ENCODE measurements around the gene GPR153. TPM values are rescaled to one million over a fixed set of nuclear protein-coding genes. Genes with fewer than 3 reads are reported as not detected.
A peak's percentile ranks its signal among the peaks of the same experiment; 100 is the strongest.

Gene GPR153
- total and polyA plus RNA-seq, 2 of the 13 experiments (the other 11 are each of a cell fraction or from before 2014, with no cell fraction given), result 0.22 to 0.31 TPM

DNA sequence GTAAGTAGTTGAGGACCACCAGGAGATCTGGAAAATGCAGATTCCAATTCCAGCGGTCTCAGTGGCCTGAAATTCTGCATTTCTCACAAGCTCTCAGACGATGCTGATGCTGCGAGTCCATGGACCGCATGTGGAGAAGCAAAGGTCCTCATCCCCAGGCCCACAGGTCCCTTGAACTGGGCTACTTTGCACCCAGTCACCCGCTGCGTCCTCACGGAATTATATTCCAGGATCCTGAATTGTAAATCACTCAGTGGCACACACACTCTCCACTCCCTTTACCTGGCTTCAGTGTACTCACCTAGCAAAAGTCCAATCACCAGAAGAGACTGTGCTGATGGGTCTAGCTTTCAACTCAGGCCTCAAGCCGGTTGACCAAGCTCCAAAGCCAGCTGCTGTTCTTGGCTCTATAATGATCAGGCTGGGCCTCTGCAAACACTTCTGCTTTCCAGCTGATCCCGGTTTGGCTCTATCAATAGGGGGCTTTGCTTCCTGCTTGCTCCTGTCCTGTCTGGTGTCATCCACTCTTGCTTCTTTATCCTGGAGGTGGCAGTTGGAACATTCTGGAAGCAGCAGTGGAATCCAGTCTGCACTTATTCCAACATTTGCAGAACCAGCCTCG lies 60.6 kb downstream of the GPR153 start (continued):
- TF ChIP-seq, protein P1, sequence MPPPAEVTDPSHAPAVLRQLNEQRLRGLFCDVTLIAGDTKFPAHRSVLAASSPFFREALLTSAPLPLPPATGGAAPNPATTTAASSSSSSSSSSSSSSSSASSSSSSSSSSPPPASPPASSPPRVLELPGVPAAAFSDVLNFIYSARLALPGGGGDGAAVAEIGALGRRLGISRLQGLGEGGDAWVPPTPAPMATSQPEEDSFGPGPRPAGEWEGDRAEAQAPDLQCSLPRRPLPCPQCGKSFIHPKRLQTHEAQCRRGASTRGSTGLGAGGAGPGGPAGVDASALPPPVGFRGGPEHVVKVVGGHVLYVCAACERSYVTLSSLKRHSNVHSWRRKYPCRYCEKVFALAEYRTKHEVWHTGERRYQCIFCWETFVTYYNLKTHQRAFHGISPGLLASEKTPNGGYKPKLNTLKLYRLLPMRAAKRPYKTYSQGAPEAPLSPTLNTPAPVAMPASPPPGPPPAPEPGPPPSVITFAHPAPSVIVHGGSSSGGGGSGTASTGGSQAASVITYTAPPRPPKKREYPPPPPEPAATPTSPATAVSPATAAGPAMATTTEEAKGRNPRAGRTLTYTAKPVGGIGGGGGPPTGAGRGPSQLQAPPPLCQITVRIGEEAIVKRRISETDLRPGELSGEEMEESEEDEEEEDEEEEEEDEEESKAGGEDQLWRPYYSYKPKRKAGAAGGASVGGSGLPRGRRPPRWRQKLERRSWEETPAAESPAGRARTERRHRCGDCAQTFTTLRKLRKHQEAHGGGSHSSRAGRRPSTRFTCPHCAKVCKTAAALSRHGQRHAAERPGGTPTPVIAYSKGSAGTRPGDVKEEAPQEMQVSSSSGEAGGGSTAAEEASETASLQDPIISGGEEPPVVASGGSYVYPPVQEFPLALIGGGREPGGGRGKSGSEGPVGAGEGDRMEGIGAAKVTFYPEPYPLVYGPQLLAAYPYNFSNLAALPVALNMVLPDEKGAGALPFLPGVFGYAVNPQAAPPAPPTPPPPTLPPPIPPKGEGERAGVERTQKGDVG (CRISPR knock-in tag; IDR thresholded peaks at IDR 0.05; ENCODE audit: borderline replicate concordance), result peak; percentile 27; the same call in 1 of the 2 replicates
- TF ChIP-seq RFXANK (CRISPR knock-in tag; IDR thresholded peaks at IDR 0.05), result no peak
- TF ChIP-seq TRIM24 (CRISPR knock-in tag; IDR thresholded peaks at IDR 0.05), result no peak
- TF ChIP-seq CBX5 (CRISPR knock-in tag; IDR thresholded peaks at IDR 0.05; ENCODE audit: borderline replicate concordance), result 0 out of 2 replicates have a peak, but pooled peaks have one; percentile 8
- TF ChIP-seq, protein P2, sequence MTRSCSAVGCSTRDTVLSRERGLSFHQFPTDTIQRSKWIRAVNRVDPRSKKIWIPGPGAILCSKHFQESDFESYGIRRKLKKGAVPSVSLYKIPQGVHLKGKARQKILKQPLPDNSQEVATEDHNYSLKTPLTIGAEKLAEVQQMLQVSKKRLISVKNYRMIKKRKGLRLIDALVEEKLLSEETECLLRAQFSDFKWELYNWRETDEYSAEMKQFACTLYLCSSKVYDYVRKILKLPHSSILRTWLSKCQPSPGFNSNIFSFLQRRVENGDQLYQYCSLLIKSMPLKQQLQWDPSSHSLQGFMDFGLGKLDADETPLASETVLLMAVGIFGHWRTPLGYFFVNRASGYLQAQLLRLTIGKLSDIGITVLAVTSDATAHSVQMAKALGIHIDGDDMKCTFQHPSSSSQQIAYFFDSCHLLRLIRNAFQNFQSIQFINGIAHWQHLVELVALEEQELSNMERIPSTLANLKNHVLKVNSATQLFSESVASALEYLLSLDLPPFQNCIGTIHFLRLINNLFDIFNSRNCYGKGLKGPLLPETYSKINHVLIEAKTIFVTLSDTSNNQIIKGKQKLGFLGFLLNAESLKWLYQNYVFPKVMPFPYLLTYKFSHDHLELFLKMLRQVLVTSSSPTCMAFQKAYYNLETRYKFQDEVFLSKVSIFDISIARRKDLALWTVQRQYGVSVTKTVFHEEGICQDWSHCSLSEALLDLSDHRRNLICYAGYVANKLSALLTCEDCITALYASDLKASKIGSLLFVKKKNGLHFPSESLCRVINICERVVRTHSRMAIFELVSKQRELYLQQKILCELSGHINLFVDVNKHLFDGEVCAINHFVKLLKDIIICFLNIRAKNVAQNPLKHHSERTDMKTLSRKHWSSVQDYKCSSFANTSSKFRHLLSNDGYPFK (CRISPR knock-in tag; IDR thresholded peaks at IDR 0.05; ENCODE audit: borderline replicate concordance), result no peak
- TF ChIP-seq, protein P3, sequence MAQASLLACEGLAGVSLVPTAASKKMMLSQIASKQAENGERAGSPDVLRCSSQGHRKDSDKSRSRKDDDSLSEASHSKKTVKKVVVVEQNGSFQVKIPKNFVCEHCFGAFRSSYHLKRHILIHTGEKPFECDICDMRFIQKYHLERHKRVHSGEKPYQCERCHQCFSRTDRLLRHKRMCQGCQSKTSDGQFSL (CRISPR knock-in tag; IDR thresholded peaks at IDR 0.05), result no peak
- TF ChIP-seq ZNF251 (CRISPR knock-in tag; IDR thresholded peaks at IDR 0.05), result no peak
- TF ChIP-seq MBNL3 (CRISPR knock-in tag; conservative IDR thresholded peaks at IDR 0.05), result no peak
- no peak for TF ChIP-seq ZBTB42 (CRISPR knock-in tag; IDR thresholded peaks at IDR 0.05)
- TF ChIP-seq ZNF598 (CRISPR knock-in tag; IDR thresholded peaks at IDR 0.05; ENCODE audit: borderline replicate concordance), result no peak
- TF ChIP-seq, protein P4, sequence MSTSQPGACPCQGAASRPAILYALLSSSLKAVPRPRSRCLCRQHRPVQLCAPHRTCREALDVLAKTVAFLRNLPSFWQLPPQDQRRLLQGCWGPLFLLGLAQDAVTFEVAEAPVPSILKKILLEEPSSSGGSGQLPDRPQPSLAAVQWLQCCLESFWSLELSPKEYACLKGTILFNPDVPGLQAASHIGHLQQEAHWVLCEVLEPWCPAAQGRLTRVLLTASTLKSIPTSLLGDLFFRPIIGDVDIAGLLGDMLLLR (CRISPR knock-in tag; IDR thresholded peaks at IDR 0.05), result no peak
- TF ChIP-seq ZNF556 (CRISPR knock-in tag; IDR thresholded peaks at IDR 0.05; ENCODE audit: borderline replicate concordance), result no peak
- TF ChIP-seq HNRNPLL (IDR thresholded peaks at IDR 0.05; ENCODE audit: low read depth, low read length, poor library complexity, severe bottlenecking), result no peak
- TF ChIP-seq SATB2 (CRISPR knock-in tag; IDR thresholded peaks at IDR 0.05), result no peak
- no peak for TF ChIP-seq GPN1 (CRISPR knock-in tag; IDR thresholded peaks at IDR 0.05; ENCODE audit: borderline replicate concordance)
- TF ChIP-seq U2AF2 (IDR thresholded peaks at IDR 0.05; ENCODE audit: low read depth, low read length), result no peak
- TF ChIP-seq ZNF431 (CRISPR knock-in tag; IDR thresholded peaks at IDR 0.05; ENCODE audit: borderline replicate concordance, low read depth), result no peak
- TF ChIP-seq, protein P5, sequence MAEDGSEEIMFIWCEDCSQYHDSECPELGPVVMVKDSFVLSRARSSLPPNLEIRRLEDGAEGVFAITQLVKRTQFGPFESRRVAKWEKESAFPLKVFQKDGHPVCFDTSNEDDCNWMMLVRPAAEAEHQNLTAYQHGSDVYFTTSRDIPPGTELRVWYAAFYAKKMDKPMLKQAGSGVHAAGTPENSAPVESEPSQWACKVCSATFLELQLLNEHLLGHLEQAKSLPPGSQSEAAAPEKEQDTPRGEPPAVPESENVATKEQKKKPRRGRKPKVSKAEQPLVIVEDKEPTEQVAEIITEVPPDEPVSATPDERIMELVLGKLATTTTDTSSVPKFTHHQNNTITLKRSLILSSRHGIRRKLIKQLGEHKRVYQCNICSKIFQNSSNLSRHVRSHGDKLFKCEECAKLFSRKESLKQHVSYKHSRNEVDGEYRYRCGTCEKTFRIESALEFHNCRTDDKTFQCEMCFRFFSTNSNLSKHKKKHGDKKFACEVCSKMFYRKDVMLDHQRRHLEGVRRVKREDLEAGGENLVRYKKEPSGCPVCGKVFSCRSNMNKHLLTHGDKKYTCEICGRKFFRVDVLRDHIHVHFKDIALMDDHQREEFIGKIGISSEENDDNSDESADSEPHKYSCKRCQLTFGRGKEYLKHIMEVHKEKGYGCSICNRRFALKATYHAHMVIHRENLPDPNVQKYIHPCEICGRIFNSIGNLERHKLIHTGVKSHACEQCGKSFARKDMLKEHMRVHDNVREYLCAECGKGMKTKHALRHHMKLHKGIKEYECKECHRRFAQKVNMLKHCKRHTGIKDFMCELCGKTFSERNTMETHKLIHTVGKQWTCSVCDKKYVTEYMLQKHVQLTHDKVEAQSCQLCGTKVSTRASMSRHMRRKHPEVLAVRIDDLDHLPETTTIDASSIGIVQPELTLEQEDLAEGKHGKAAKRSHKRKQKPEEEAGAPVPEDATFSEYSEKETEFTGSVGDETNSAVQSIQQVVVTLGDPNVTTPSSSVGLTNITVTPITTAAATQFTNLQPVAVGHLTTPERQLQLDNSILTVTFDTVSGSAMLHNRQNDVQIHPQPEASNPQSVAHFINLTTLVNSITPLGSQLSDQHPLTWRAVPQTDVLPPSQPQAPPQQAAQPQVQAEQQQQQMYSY (CRISPR knock-in tag; IDR thresholded peaks at IDR 0.05), result no peak
- peak; percentile 2; the same call in 1 of the 2 replicates for TF ChIP-seq SMAD9 (CRISPR knock-in tag; IDR thresholded peaks at IDR 0.05)

Measured in HepG2 (cell line).